Liver (tissue), 9 donors: Measurements from ENCODE around the gene ZFC3H1. TPM values are rescaled to one million over a fixed set of nuclear protein-coding genes. Genes with fewer than 3 reads are reported as not detected.

ENCODE experiments used
- DNase-seq: peaks from one replicate; pipeline ENCODE4 v3.0.0-alpha.2; 2017; ENCODE audit warnings: low spot score
- H3K27ac ChIP-seq, 2 donors: one replicate each; pipeline ENCODE4 v1.7.0; 2013; ENCODE audit warnings: inconsistent platforms in 2 of 2, low read length in 2 of 2, control low read depth in 1 of 2, low read depth in 1 of 2, mild to moderate bottlenecking in 1 of 2
- H3K27me3 ChIP-seq, 4 donors: one replicate each; pipeline versions ENCODE4 v1.6.1 to v1.7.0; 2013; ENCODE audit warnings: low read length in 3 of 4, inconsistent platforms in 1 of 4, mild to moderate bottlenecking in 1 of 4, moderate library complexity in 1 of 4; ENCODE audit not compliant: control insufficient read depth in 4 of 4, insufficient read depth in 4 of 4
- H3K36me3 ChIP-seq, 4 donors: one replicate each; pipeline versions ENCODE4 v1.6.1 to v1.7.0; 2013; ENCODE audit warnings: low read length in 3 of 4, mild to moderate bottlenecking in 3 of 4, low read depth in 1 of 4, moderate library complexity in 1 of 4; ENCODE audit not compliant: control insufficient read depth in 4 of 4, insufficient read depth in 3 of 4
- H3K4me1 ChIP-seq, 4 donors: one replicate each; pipeline versions ENCODE4 v1.6.1 to v1.7.0; 2013; ENCODE audit warnings: low read length in 3 of 4, mild to moderate bottlenecking in 3 of 4, moderate library complexity in 1 of 4; ENCODE audit not compliant: control insufficient read depth in 4 of 4, insufficient read depth in 4 of 4
- H3K4me3 ChIP-seq, 3 donors: one replicate each; pipeline versions ENCODE4 v1.6.1 to v1.7.0; 2013; ENCODE audit warnings: low read length in 3 of 3, control low read depth in 1 of 3, low read depth in 1 of 3, mild to moderate bottlenecking in 1 of 3
- H3K9ac ChIP-seq, 2 donors: one replicate each; pipeline ENCODE4 v1.7.0; 2013; ENCODE audit warnings: low read length in 2 of 2, mild to moderate bottlenecking in 2 of 2, moderate library complexity in 2 of 2, control low read depth in 1 of 2, low read depth in 1 of 2
- H3K9me3 ChIP-seq, 4 donors: one replicate each; pipeline versions ENCODE4 v1.6.1 to v1.7.0; 2013; ENCODE audit warnings: low read length in 3 of 4; ENCODE audit not compliant: control insufficient read depth in 4 of 4
- ATF3 ChIP-seq: IDR thresholded peaks from 2 replicates; pipeline ENCODE4 v1.6.1; 2016; ENCODE audit warnings: antibody characterized with exemption
- CTCF ChIP-seq: fragments of 150-350 bp; IDR thresholded peaks from 2 replicates; pipeline ENCODE4 v1.5.1; 2017; ENCODE audit warnings: improper control_type of control experiment, low read depth, low read length; ENCODE audit not compliant: missing input control
- EGR1 ChIP-seq, 2 donors: IDR thresholded peaks; 2 replicates each; pipeline ENCODE4 v1.6.1; 2016 to 2018; ENCODE audit warnings: antibody characterized with exemption in 2 of 2, low read depth in 2 of 2
- FOXA1 ChIP-seq: IDR thresholded peaks from 2 replicates; pipeline ENCODE4 v1.6.1; 2016; ENCODE audit warnings: antibody characterized with exemption
- FOXA2 ChIP-seq: IDR thresholded peaks from 2 replicates; pipeline ENCODE4 v1.6.1; 2016; ENCODE audit warnings: antibody characterized with exemption
- GABPA ChIP-seq, 2 donors: IDR thresholded peaks in 1 of 2; conservative IDR thresholded peaks in 1 of 2; 2 replicates each; pipeline ENCODE4 v1.6.1; 2016; ENCODE audit warnings: antibody characterized with exemption in 2 of 2, mild to moderate bottlenecking in 1 of 2, moderate library complexity in 1 of 2
- HNF4A ChIP-seq, 2 donors: conservative IDR thresholded peaks; 2 replicates each; pipeline ENCODE4 v1.6.1; 2016; ENCODE audit warnings: antibody characterized with exemption in 2 of 2, mild to moderate bottlenecking in 2 of 2
- HNF4G ChIP-seq: IDR thresholded peaks from 2 replicates; pipeline ENCODE4 v1.6.1; 2016; ENCODE audit warnings: antibody characterized with exemption
- JUND ChIP-seq, 2 donors: IDR thresholded peaks; 2 replicates each; pipeline ENCODE4 v1.6.1; 2016; ENCODE audit warnings: antibody characterized with exemption in 2 of 2
- NR2F2 ChIP-seq: IDR thresholded peaks from 2 replicates; pipeline ENCODE4 v1.6.1; 2016; ENCODE audit warnings: antibody characterized with exemption
- REST ChIP-seq: IDR thresholded peaks from 2 replicates; pipeline ENCODE4 v1.6.1; 2016; ENCODE audit warnings: antibody characterized with exemption, mild to moderate bottlenecking
- RXRA ChIP-seq, 2 donors: IDR thresholded peaks; 2 replicates each; pipeline ENCODE4 v1.6.1; 2017 to 2018; ENCODE audit warnings: antibody characterized with exemption in 2 of 2, mild to moderate bottlenecking in 1 of 2
- SP1 ChIP-seq: IDR thresholded peaks from 2 replicates; pipeline ENCODE4 v1.6.1; 2018; ENCODE audit warnings: antibody characterized with exemption, mild to moderate bottlenecking
- TAF1 ChIP-seq: conservative IDR thresholded peaks from 2 replicates; pipeline ENCODE4 v1.6.1; 2016; ENCODE audit warnings: antibody characterized with exemption, mild to moderate bottlenecking
- YY1 ChIP-seq: IDR thresholded peaks from 2 replicates; pipeline ENCODE4 v1.6.1; 2016; ENCODE audit warnings: antibody characterized with exemption, mild to moderate bottlenecking
- ZBTB33 ChIP-seq: IDR thresholded peaks from 2 replicates; pipeline ENCODE4 v1.6.1; 2016; ENCODE audit warnings: antibody characterized with exemption
- WGBS: extraction: QIAGEN DNeasy Blood & Tissue Kit; methylation state at CpG from one replicate; pipeline ENCODE4 v1.1.7; 2013; 5-methylcytosine and 5-hydroxymethylcytosine counted together
- polyA plus RNA-seq, 2 donors: library from polyadenylated mRNA; stranded (reverse) in 1 of 2; unstranded in 1 of 2; fragments of 200-250 nt in 1 of 2; fragments of >200 nt in 1 of 2; fragmentation: Nextera tagmentation in 1 of 2; extraction: Ambion mirVana in 1 of 2; gene quantifications; one replicate each; pipeline versions ENCODE4 v1.2.1 to v1.2.3, GENCODE V29; 2013 to 2015
- total RNA-seq, 2 donors: library from RNA; depleted of rRNA; stranded (reverse); fragments of >200 nt; gene quantifications; one replicate each; pipeline ENCODE4 v1.2.3, GENCODE V29; 2014
- TF ChIP-seq, protein P1 (sequence below): IDR thresholded peaks from 2 replicates; pipeline ENCODE4 v1.6.1; 2016; ENCODE audit warnings: antibody characterized with exemption
- donor health status: healthy.
- donor health status: healthy.
- donor health status: healthy.
- donor health status: healthy.
- donor health status: healthy.

The ZFC3H1 gene
- total and polyA plus RNA-seq, 4 donors: 3.4 to 32.3 (median 8.6) TPM

GRCh38 chr12:71587012-71587411 is 76.6 kb downstream of the ZFC3H1 start:
- H3K36me3 ChIP-seq: no peaks in the 10 kb centered on the region
- H3K4me3 ChIP-seq: no peak overlapping the region
- H3K27ac ChIP-seq: no peak overlapping the region
- no peaks in the 10 kb centered on the region for H3K27me3 ChIP-seq
- no peak overlapping the region for H3K9ac ChIP-seq
- TF ChIP-seq SP1: no peak
- TF ChIP-seq EGR1 (IDR thresholded peaks at IDR 0.05; ENCODE audit: low read depth in 2 of 2): no peak
- no peak for TF ChIP-seq HNF4G
- no peak for TF ChIP-seq GABPA (IDR thresholded peaks at IDR 0.05 in 1 of 2, conservative IDR thresholded peaks at IDR 0.05 in 1 of 2)
- TF ChIP-seq RXRA (IDR thresholded peaks at IDR 0.05): no peak
- no peak for TF ChIP-seq REST
- no peak for TF ChIP-seq FOXA1
- no peak for TF ChIP-seq ATF3
- no peak for TF ChIP-seq TAF1
- WGBS: 78% methylated on average over 2 of the region's 2 CpGs
- no peaks in the 10 kb centered on the region for H3K9me3 ChIP-seq
- H3K4me1 ChIP-seq: peaks cover 0 to 1% (median 0%) of the 10 kb centered on the region in 4 donors
- DNase-seq: no peak

DNA sequence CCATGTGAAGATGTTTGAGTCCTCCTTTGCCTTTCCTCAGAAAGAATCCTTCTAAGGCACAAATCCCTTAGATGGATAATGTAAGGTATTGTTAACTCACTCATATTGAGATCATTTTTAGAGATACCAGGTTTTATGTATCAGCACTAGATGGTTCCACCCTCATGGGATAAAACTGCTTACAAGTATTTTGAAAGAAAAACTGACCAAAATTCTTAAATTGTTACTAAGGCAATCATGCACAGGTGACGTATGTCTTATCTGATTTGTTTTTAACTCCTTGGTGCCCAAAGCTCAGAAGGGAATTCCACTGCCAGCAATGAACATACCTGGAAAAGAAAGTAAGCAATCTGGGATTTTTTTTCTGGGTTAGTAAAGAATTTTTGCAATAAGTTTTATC is 78.4 kb downstream of the ZFC3H1 start:
- peaks cover 0 to 1% (median 0%) of the 10 kb centered on the region in 4 donors for H3K4me1 ChIP-seq
- DNase-seq: no peak
- no peaks in the 10 kb centered on the region for H3K36me3 ChIP-seq
- no peaks in the 10 kb centered on the region for H3K27me3 ChIP-seq
- no peak overlapping the region for H3K27ac ChIP-seq
- WGBS: 41% methylated on average over 1 of the region's 1 CpG
- TF ChIP-seq NR2F2: no peak
- H3K9me3 ChIP-seq: no peaks in the 10 kb centered on the region
- no peak overlapping the region for H3K4me3 ChIP-seq
- no peak overlapping the region for H3K9ac ChIP-seq

GRCh38 chr12:71584356-71584755 is 79.3 kb downstream of the ZFC3H1 start:
- H3K4me3 ChIP-seq: no peak overlapping the region
- H3K9me3 ChIP-seq: no peaks in the 10 kb centered on the region
- H3K4me1 ChIP-seq: peaks cover 0 to 1% (median 0%) of the 10 kb centered on the region in 4 donors
- no peak overlapping the region for H3K9ac ChIP-seq
- WGBS: 81% methylated on average over 3 of the region's 3 CpGs
- H3K27me3 ChIP-seq: no peaks in the 10 kb centered on the region
- no peaks in the 10 kb centered on the region for H3K36me3 ChIP-seq
- no peak overlapping the region for H3K27ac ChIP-seq
- no peak for DNase-seq
- TF ChIP-seq JUND (IDR thresholded peaks at IDR 0.05) (no peak), TAF1 (no peak), HNF4A (conservative IDR thresholded peaks at IDR 0.05) (no peak), ZBTB33 (no peak), REST (no peak), ATF3 (no peak), SP1 (no peak), CTCF (no peak), FOXA2 (no peak), NR2F2 (no peak), YY1 (no peak), GABPA (IDR thresholded peaks at IDR 0.05 in 1 of 2, conservative IDR thresholded peaks at IDR 0.05 in 1 of 2) (no peak), HNF4G (no peak)
- TF ChIP-seq, protein P1, sequence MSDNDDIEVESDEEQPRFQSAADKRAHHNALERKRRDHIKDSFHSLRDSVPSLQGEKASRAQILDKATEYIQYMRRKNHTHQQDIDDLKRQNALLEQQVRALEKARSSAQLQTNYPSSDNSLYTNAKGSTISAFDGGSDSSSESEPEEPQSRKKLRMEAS: no peak
